Spleen (tissue), 7 donors: ENCODE data around the gene FBXL16.
"Not testable (repeated sequence)": the region's sequence is repeated elsewhere in the genome, so short reads cannot be mapped to it uniquely, and the experiment has no call there.

ENCODE experiments used
- CTCF ChIP-seq, 11 experiments: fragments of 200-600 bp in 7 of 11; fragments of 450-650 bp in 4 of 11; sonication (generic) in 4 of 11; IDR thresholded peaks in 8 of 11; conservative IDR thresholded peaks in 3 of 11; 1 replicate in 7 of 11; 2 replicates in 4 of 11; pipeline versions ENCODE4 v1.4.0 to v1.8.0; 2016 to 2021; ENCODE audit warnings: antibody characterized with exemption in 11 of 11, inconsistent platforms in 4 of 11, mild to moderate bottlenecking in 1 of 11
- POLR2AphosphoS5 ChIP-seq, 3 donors: sonication (generic); formaldehyde crosslinking; IDR thresholded peaks; one replicate each; pipeline ENCODE4 v1.5.1; 2017; ENCODE audit warnings: antibody characterized with exemption in 3 of 3
- donor health status: DM: no; HTN: no; CAD: no; lungs with moderate emphysema.
- donor health status: DM: no; HTN: no; CAD: no.
- donor health status: DM: no; HTN: no; CAD: no.

- TF ChIP-seq CTCF (IDR thresholded peaks at IDR 0.05 in 8 of 11, conservative IDR thresholded peaks at IDR 0.05 in 3 of 11): peak in 5 of 11 experiments; percentile 10 to 42 (median 27)
- not testable (repeated sequence) for TF ChIP-seq POLR2AphosphoS5 (IDR thresholded peaks at IDR 0.05)
Measured at GRCh38 chr16:712740-713250, 7.2 kb upstream of the FBXL16 start.
